ENCODE measurements around the gene ELF2. TPM values are rescaled to one million over a fixed set of nuclear protein-coding genes. Genes with fewer than 3 reads are reported as not detected.
"Not testable (repeated sequence)": the region's sequence is repeated elsewhere in the genome, so short reads cannot be mapped to it uniquely, and the experiment has no call there.

ELF2 gene
- total RNA-seq, 2 donors from 2014 or later = 47.6 to 53.9 TPM

- no peak for TF ChIP-seq CTCF (conservative IDR thresholded peaks at IDR 0.05)
Observed at GRCh38 chr4:139076016-139076744, 100.8 kb downstream of the ELF2 start.

GRCh38 chr4:139060591-139060990, 116.4 kb downstream of the ELF2 start:
- 94% methylated on average over 2 of the region's 3 CpGs; no CpG with 5 or more reads in 1 of the 2 experiments for WGBS, 2 experiments (ENCODE audit: insufficient coverage in 1 of 2, insufficient read length in 1 of 2)
- no peak overlapping the region for H3K4me3 ChIP-seq (ENCODE audit: low read length)
- Mint-ChIP-seq H3K9me3 (no peaks in the 10 kb centered on the region), H3K4me3 (no peak overlapping the region), H3K36me3 (ENCODE audit: low read depth) (peaks cover 78% of the 10 kb centered on the region), H3K27me3 (ENCODE audit: insufficient read depth) (no peaks in the 10 kb centered on the region), H3K27ac (no peak overlapping the region), H3K4me1 (peaks cover 26% of the 10 kb centered on the region)
- no peak for TF ChIP-seq CTCF (conservative IDR thresholded peaks at IDR 0.05)
- H3K27me3 ChIP-seq (ENCODE audit: control insufficient read depth, insufficient read depth, low read length, poor library complexity, severe bottlenecking) = no peaks in the 10 kb centered on the region
- H3K9me3 ChIP-seq (ENCODE audit: control insufficient read depth, low read length) = peaks cover 11% of the 10 kb centered on the region
- H3K4me1 ChIP-seq (ENCODE audit: control insufficient read depth, insufficient read depth, low read length) = peaks cover 12% of the 10 kb centered on the region
- no peak overlapping the region for H3K27ac ChIP-seq (ENCODE audit: low read depth, low read length)
- H3K36me3 ChIP-seq (ENCODE audit: control insufficient read depth, insufficient read depth, low read length) = peaks cover 85% of the 10 kb centered on the region
- H3K9ac ChIP-seq (ENCODE audit: extremely low read depth, low read length, poor library complexity, severe bottlenecking) = no peak overlapping the region
- DNase-seq = no peak

More at GRCh38 chr4:139076016-139076744, 100.8 kb downstream of the ELF2 start:
- WGBS, 2 experiments (ENCODE audit: insufficient coverage in 1 of 2, insufficient read length in 1 of 2) = 100% methylated on average over 1 of the region's 1 CpG; no CpG with 5 or more reads in 1 of the 2 experiments
- peaks cover 34% of the 10 kb centered on the region for H3K36me3 ChIP-seq (ENCODE audit: control insufficient read depth, insufficient read depth, low read length)
- no peaks in the 10 kb centered on the region for H3K4me1 Mint-ChIP-seq
- H3K27ac ChIP-seq (ENCODE audit: low read depth, low read length) = no peak overlapping the region
- peaks cover 25% of the 10 kb centered on the region for H3K36me3 Mint-ChIP-seq (ENCODE audit: low read depth)
- no peaks in the 10 kb centered on the region for H3K9me3 ChIP-seq (ENCODE audit: control insufficient read depth, low read length)
- no peaks in the 10 kb centered on the region for H3K27me3 Mint-ChIP-seq (ENCODE audit: insufficient read depth)
- no peaks in the 10 kb centered on the region for H3K4me1 ChIP-seq (ENCODE audit: control insufficient read depth, insufficient read depth, low read length)
- H3K27ac Mint-ChIP-seq = no peak overlapping the region
- no peak overlapping the region for H3K4me3 Mint-ChIP-seq
- DNase-seq = no peak
- no peaks in the 10 kb centered on the region for H3K27me3 ChIP-seq (ENCODE audit: control insufficient read depth, insufficient read depth, low read length, poor library complexity, severe bottlenecking)
- H3K9me3 Mint-ChIP-seq = no peaks in the 10 kb centered on the region
- H3K4me3 ChIP-seq (ENCODE audit: low read length) = no peak overlapping the region
- no peak overlapping the region for H3K9ac ChIP-seq (ENCODE audit: extremely low read depth, low read length, poor library complexity, severe bottlenecking)

- Histone ChIP-seq H3K9me3 (ENCODE audit: control insufficient read depth, low read length) (peaks cover 11% of the 10 kb centered on the region), H3K36me3 (ENCODE audit: control insufficient read depth, insufficient read depth, low read length) (peaks cover 75% of the 10 kb centered on the region), H3K4me1 (ENCODE audit: control insufficient read depth, insufficient read depth, low read length) (peaks cover 19% of the 10 kb centered on the region)
- H3K9me3 Mint-ChIP-seq; H3K4me3 Mint-ChIP-seq; H3K27me3 ChIP-seq (ENCODE audit: control insufficient read depth, insufficient read depth, low read length, poor library complexity, severe bottlenecking); H3K9ac ChIP-seq (ENCODE audit: extremely low read depth, low read length, poor library complexity, severe bottlenecking); DNase-seq; H3K4me3 ChIP-seq (ENCODE audit: low read length); H3K27ac Mint-ChIP-seq; H3K27ac ChIP-seq (ENCODE audit: low read depth, low read length); H3K27me3 Mint-ChIP-seq (ENCODE audit: insufficient read depth): not testable (repeated sequence)
- Mint-ChIP-seq H3K36me3 (ENCODE audit: low read depth) (peaks cover 66% of the 10 kb centered on the region), H3K4me1 (peaks cover 39% of the 10 kb centered on the region)
- 93% methylated on average over 4 of the region's 4 CpGs for WGBS, 2 experiments (ENCODE audit: insufficient coverage in 1 of 2, insufficient read length in 1 of 2)
Observed at GRCh38 chr4:139059026-139059425, 118.0 kb downstream of the ELF2 start.
